Upper lobe of right lung (tissue), 1 donor: Measurements from ENCODE around the gene PRCD. TPM values are rescaled to one million over a fixed set of nuclear protein-coding genes. Genes with fewer than 3 reads are reported as not detected.

Experiments used
- ATAC-seq: fragments of 200-7000 bp; cut with Tn5 transposase; one replicate; pipeline ENCODE4 v1.9.1; 2020; ENCODE audit warnings: mild to moderate bottlenecking, moderate library complexity
- DNase-seq: peaks from one replicate; pipeline ENCODE4 v3.0.0-alpha.2; 2020
- H3K27ac ChIP-seq: fragments of 200-600 bp; one replicate; pipeline ENCODE4 v1.8.0; 2022
- H3K27me3 ChIP-seq: fragments of 200-600 bp; one replicate; pipeline ENCODE4 v1.8.0; 2022; ENCODE audit warnings: mild to moderate bottlenecking
- H3K36me3 ChIP-seq: fragments of 200-600 bp; one replicate; pipeline ENCODE4 v1.8.0; 2022
- H3K4me1 ChIP-seq: fragments of 200-600 bp; one replicate; pipeline ENCODE4 v1.8.0; 2022
- H3K4me3 ChIP-seq: fragments of 200-600 bp; one replicate; pipeline ENCODE4 v1.8.0; 2022; ENCODE audit warnings: mild to moderate bottlenecking
- H3K9me3 ChIP-seq: fragments of 200-600 bp; one replicate; pipeline ENCODE4 v1.8.0; 2022
- intact Hi-C: fragments of 100-400 bp; cut with DNase I; formaldehyde crosslinking; loops from one replicate; pipeline ENCODE4 v1.11.0; 2022
- total RNA-seq: library from RNA; stranded (reverse); fragmentation: NEBNext Ultra II Directional; extraction: Animal tissue kit (Norgen Biotek cat#: 25700); gene quantifications from one replicate; pipeline ENCODE4 v1.2.1, GENCODE V29; 2021
- TF ChIP-seq, protein P1 (sequence below): fragments of 200-600 bp; IDR thresholded peaks from one replicate; pipeline ENCODE4 v1.8.0; 2022; ENCODE audit warnings: antibody characterized with exemption
- donor health status: DM: no; HTN: yes; CAD: no; lungs with severe emphysema.

PRCD gene
- total RNA-seq, 1 donor from 2014 or later = 7.7 TPM

GRCh38 chr17:76541739-76542454, 2.1 kb downstream of the PRCD start:
- intact Hi-C loops = no loop called here
- Histone ChIP-seq H3K4me1 (peaks cover 57% of the 10 kb centered on the region), H3K4me3 (no peak overlapping the region), H3K9me3 (no peaks in the 10 kb centered on the region), H3K36me3 (no peaks in the 10 kb centered on the region), H3K27me3 (peaks cover 4% of the 10 kb centered on the region), H3K27ac (no peak overlapping the region)
- ATAC-seq (no peak), DNase-seq (no peak)
- TF ChIP-seq, protein P1, sequence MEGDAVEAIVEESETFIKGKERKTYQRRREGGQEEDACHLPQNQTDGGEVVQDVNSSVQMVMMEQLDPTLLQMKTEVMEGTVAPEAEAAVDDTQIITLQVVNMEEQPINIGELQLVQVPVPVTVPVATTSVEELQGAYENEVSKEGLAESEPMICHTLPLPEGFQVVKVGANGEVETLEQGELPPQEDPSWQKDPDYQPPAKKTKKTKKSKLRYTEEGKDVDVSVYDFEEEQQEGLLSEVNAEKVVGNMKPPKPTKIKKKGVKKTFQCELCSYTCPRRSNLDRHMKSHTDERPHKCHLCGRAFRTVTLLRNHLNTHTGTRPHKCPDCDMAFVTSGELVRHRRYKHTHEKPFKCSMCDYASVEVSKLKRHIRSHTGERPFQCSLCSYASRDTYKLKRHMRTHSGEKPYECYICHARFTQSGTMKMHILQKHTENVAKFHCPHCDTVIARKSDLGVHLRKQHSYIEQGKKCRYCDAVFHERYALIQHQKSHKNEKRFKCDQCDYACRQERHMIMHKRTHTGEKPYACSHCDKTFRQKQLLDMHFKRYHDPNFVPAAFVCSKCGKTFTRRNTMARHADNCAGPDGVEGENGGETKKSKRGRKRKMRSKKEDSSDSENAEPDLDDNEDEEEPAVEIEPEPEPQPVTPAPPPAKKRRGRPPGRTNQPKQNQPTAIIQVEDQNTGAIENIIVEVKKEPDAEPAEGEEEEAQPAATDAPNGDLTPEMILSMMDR = no peak

DNA sequence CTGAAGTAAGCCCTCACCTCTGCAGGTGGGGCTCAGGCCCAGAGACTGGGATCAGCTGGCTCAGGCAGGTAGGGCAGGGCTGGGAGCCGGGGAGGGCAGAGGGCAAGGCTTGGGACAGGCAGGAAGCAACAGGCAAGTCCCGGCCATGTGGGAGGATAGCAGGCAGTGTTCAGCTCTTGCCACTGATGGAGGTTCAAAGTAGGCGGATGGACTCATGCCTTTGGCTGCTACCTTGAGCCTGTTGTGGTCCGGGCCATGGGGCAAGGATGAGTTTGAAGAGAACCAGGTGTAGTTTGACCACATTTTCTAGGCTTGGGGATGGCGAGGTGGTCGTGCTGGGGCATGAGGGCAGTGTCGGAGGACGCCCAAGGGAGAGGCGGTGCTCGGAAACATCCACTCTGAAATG, 2.7 kb downstream of the PRCD start:
- H3K27me3 ChIP-seq = peaks cover 4% of the 10 kb centered on the region
- TF ChIP-seq, protein P1 = no peak
- DNase-seq (peak; percentile 65), ATAC-seq (no peak)
- H3K27ac ChIP-seq = no peak overlapping the region
- no peaks in the 10 kb centered on the region for H3K9me3 ChIP-seq
- no peaks in the 10 kb centered on the region for H3K36me3 ChIP-seq
- peaks cover 58% of the 10 kb centered on the region for H3K4me1 ChIP-seq
- no peak overlapping the region for H3K4me3 ChIP-seq
- intact Hi-C loops = no loop called here

DNA sequence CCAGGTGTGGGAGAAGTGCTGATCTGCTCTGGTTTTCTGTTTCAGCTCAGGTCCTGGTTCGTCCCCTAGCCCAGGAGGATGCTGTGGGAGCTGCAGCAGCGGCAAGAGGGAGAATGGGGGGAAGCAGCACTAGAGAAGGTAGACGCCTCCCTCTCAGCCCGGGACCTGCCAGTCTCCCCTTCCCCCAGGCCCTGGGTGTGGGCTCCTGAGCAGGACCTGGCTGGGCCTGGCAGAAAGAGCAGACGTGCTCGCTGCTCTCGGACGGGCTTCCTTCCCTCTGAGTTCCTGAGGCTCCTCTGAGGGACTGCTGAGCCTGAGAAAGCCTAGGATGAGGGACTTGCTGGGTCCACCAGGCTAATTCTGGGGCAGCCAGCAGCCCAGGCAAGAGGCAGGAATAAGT, 3.1 kb downstream of the PRCD start:
- Histone ChIP-seq H3K4me3 (no peak overlapping the region), H3K36me3 (no peaks in the 10 kb centered on the region), H3K4me1 (peaks cover 58% of the 10 kb centered on the region), H3K27me3 (peaks cover 3% of the 10 kb centered on the region), H3K27ac (no peak overlapping the region), H3K9me3 (no peaks in the 10 kb centered on the region)
- DNase-seq (no peak), ATAC-seq (no peak)
- TF ChIP-seq, protein P1 = no peak
- intact Hi-C loops = no loop called here

DNA sequence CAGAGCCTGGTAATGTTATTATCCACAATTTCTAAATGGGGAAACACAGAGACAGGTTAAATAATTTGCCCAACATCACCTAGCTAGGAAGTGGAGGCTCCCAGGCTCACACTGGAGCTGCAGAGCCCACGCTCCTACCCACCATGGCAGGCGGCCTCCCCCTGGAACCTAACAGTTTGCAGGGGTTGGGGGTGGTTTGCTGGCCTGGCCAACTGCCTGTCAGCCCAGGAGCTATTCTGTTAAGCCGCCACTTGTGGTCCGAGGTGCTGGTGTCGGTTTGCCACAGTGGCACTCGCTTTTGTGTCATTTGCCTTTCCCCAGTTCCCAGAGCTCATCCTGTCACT, 3.6 kb downstream of the PRCD start:
- Histone ChIP-seq H3K36me3 (no peaks in the 10 kb centered on the region), H3K4me3 (no peak overlapping the region), H3K27ac (no peak overlapping the region), H3K27me3 (no peaks in the 10 kb centered on the region), H3K9me3 (no peaks in the 10 kb centered on the region), H3K4me1 (peaks cover 58% of the 10 kb centered on the region)
- intact Hi-C loops = no loop called here
- DNase-seq = no peak
- TF ChIP-seq, protein P1 = no peak
- no peak for ATAC-seq

DNA sequence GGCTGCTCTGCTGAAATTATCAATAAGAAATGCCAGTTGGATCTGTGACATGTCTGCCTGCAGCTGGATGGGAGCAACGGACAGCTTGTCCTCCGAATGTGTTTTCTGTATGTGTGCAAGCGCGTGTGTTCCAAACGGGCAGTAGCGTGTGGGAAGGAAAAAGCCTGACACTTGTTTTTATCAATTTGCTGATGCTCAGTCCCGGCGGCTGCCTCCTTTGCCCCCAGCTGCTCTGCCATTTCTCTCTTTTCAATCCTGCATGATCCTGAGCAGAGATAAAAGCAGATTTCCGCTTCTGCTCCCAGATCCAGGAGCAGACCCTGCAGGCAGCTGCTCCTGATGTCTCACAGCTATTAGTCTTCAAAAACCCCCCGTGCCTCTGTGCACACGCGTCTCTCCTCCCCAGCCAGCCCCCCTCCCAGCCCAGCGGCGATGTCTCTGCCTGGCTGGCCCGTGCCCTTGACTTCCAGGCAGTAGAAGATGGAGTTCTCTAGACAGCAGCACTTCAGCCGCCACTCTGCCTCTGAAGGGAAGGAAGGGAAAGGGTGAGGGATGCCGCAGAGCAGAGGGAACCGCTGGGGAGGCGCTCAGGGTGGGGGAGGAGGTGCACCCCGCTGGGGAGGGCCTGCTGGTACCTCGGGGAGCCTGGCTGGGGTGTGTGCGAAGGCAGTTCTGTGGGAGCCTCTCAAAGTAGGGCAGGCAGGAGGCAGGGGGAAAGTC, 4.1 kb downstream of the PRCD start:
- TF ChIP-seq, protein P1 = no peak
- DNase-seq (no peak), ATAC-seq (no peak)
- intact Hi-C loops = no loop called here
- Histone ChIP-seq H3K4me3 (no peak overlapping the region), H3K36me3 (no peaks in the 10 kb centered on the region), H3K27me3 (no peaks in the 10 kb centered on the region), H3K4me1 (peaks cover 58% of the 10 kb centered on the region), H3K9me3 (no peaks in the 10 kb centered on the region), H3K27ac (peak overlapping the region; percentile 65)
